Vagina (tissue), 2 donors: ENCODE data around the gene KBTBD8. TPM values are rescaled to one million over a fixed set of nuclear protein-coding genes. Genes with fewer than 3 reads are reported as not detected.
A peak's percentile ranks its signal among the peaks of the same experiment; 100 is the strongest.

Experiments
- DNase-seq, 2 donors: peaks; one replicate each; pipeline ENCODE4 v3.0.0-alpha.2; 2017; ENCODE audit errors: extremely low spot score in 2 of 2
- H3K27ac ChIP-seq: fragments of 200-600 bp; sonication (generic); one replicate; pipeline ENCODE4 v1.5.1; 2019
- H3K27me3 ChIP-seq: fragments of 200-600 bp; sonication (generic); one replicate; pipeline ENCODE4 v1.5.1; 2019
- H3K36me3 ChIP-seq, 2 donors: fragments of 200-600 bp; sonication (generic); one replicate each; pipeline ENCODE4 v1.5.1; 2017 to 2019
- H3K4me1 ChIP-seq: fragments of 200-600 bp; sonication (generic); one replicate; pipeline ENCODE4 v1.5.1; 2019
- H3K4me3 ChIP-seq, 2 donors: fragments of 200-600 bp; sonication (generic); 1 replicate in 1 of 2; 2 replicates in 1 of 2; pipeline ENCODE4 v1.5.1; 2016 to 2019
- H3K9me3 ChIP-seq: fragments of 200-600 bp; sonication (generic); one replicate; pipeline ENCODE4 v1.5.1; 2019
- POLR2A ChIP-seq, 2 donors: fragments of 450-650 bp; IDR thresholded peaks; one replicate each; pipeline ENCODE4 v1.6.1; 2017; ENCODE audit warnings: antibody characterized with exemption in 2 of 2, mild to moderate bottlenecking in 2 of 2, moderate library complexity in 2 of 2
- POLR2AphosphoS5 ChIP-seq, 2 donors: sonication (generic); formaldehyde crosslinking; IDR thresholded peaks; one replicate each; pipeline ENCODE4 v1.9.0; 2017; ENCODE audit warnings: antibody characterized with exemption in 2 of 2, mild to moderate bottlenecking in 2 of 2, low read depth in 1 of 2; ENCODE audit not compliant: insufficient read depth in 1 of 2
- intact Hi-C: fragments of 100-400 bp; cut with DNase I; formaldehyde crosslinking; loops from one replicate; pipeline ENCODE4 v1.15.1; 2023
- total RNA-seq: library from RNA; depleted of rRNA; stranded (reverse); fragments of >200 nt; gene quantifications from one replicate; pipeline ENCODE4 v1.2.3, GENCODE V29; 2016
- TF ChIP-seq, protein P1 (sequence below), 3 experiments: fragments of 450-650 bp in 2 of 3; fragments of 200-600 bp in 1 of 3; sonication (generic) in 1 of 3; IDR thresholded peaks; one replicate each; pipeline ENCODE4 v1.5.1; 2017 to 2019; ENCODE audit warnings: antibody characterized with exemption in 3 of 3, mild to moderate bottlenecking in 2 of 3, moderate library complexity in 2 of 3

The KBTBD8 gene
- total RNA-seq, 1 donor from 2014 or later = 0.49 TPM

DNA sequence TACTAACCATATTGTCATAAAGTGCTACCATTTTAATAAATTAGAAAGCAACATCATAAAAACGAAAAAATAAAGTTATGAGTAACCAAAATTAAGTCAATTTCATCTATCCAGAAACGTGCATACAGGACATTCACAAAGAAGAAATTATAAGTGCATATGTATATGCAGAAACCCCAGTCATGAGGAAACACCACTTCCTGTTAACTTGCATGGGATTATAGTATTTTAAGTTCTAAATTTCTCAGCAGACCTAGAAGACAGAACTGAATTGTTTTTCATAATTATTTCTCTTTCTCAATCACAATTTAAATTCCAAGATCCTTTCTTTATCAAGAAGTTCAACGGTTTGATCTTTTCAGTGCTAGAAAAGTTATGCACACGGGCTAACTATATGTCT, 1.4 kb upstream of the KBTBD8 start:
- DNase-seq = no peak
- Histone ChIP-seq H3K9me3 (no peaks in the 10 kb centered on the region), H3K36me3 (no peaks in the 10 kb centered on the region), H3K27ac (no peak overlapping the region), H3K27me3 (no peaks in the 10 kb centered on the region), H3K4me1 (peaks cover 12% of the 10 kb centered on the region), H3K4me3 (no peak overlapping the region)
- intact Hi-C loops = no loop called here
- TF ChIP-seq, protein P1, sequence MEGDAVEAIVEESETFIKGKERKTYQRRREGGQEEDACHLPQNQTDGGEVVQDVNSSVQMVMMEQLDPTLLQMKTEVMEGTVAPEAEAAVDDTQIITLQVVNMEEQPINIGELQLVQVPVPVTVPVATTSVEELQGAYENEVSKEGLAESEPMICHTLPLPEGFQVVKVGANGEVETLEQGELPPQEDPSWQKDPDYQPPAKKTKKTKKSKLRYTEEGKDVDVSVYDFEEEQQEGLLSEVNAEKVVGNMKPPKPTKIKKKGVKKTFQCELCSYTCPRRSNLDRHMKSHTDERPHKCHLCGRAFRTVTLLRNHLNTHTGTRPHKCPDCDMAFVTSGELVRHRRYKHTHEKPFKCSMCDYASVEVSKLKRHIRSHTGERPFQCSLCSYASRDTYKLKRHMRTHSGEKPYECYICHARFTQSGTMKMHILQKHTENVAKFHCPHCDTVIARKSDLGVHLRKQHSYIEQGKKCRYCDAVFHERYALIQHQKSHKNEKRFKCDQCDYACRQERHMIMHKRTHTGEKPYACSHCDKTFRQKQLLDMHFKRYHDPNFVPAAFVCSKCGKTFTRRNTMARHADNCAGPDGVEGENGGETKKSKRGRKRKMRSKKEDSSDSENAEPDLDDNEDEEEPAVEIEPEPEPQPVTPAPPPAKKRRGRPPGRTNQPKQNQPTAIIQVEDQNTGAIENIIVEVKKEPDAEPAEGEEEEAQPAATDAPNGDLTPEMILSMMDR (IDR thresholded peaks at IDR 0.05) = no peak
- TF ChIP-seq POLR2A (IDR thresholded peaks at IDR 0.05) (no peak), POLR2AphosphoS5 (IDR thresholded peaks at IDR 0.05; ENCODE audit: insufficient read depth in 1 of 2, low read depth in 1 of 2) (no peak)

DNA sequence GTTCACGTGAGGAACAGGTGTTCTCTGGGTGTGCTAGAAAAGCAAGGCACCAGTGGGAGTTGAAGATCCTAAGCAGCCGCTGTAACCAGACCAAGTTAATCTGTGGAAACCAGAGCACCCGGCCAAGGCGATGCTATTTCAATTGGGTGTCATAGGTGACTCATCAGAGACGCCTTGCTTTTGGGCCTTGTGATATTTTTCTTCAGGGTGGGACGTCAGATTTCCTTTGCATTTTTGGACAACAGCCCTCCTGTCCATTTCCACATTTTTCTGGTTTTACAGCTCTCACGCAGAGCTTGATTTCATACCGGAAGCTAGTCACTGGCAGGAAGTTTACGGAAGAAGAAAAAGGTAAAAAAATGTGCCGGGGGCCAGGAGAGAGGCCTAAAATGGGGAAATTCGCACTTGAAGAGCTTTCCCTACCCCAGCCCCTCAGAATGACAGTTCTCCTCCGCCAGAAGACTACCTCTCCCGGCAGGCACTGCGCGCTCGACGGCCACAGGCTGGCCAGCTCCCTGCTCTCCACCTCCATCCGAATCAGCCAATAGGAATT, 471 bp upstream of the KBTBD8 start:
- Histone ChIP-seq H3K36me3 (no peaks in the 10 kb centered on the region), H3K4me3 (peak overlapping the region; percentile 83 to 94), H3K27me3 (no peaks in the 10 kb centered on the region), H3K4me1 (peaks cover 12% of the 10 kb centered on the region), H3K9me3 (no peaks in the 10 kb centered on the region), H3K27ac (no peak overlapping the region)
- no peak for DNase-seq
- TF ChIP-seq, protein P1 (IDR thresholded peaks at IDR 0.05) = no peak
- TF ChIP-seq POLR2AphosphoS5 (IDR thresholded peaks at IDR 0.05; ENCODE audit: insufficient read depth in 1 of 2, low read depth in 1 of 2) = no peak
- no peak for TF ChIP-seq POLR2A (IDR thresholded peaks at IDR 0.05)
- intact Hi-C loops = no loop called here

DNA sequence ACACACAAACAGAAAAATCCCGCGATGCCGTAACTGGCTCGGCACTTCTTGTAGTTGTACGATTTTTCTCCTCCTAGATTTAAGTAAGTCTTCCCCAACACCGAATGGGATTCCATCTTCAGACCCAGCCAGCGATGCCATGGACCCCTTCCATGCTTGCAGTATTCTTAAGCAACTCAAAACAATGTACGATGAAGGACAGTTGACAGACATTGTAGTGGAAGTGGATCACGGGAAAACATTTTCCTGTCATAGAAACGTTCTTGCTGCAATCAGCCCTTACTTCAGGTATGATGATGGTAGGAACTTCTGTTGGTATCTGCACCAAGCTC, 763 bp downstream of the KBTBD8 start:
- TF ChIP-seq, protein P1 (IDR thresholded peaks at IDR 0.05) = no peak
- TF ChIP-seq POLR2AphosphoS5 (IDR thresholded peaks at IDR 0.05; ENCODE audit: insufficient read depth in 1 of 2, low read depth in 1 of 2) = no peak
- no peak for TF ChIP-seq POLR2A (IDR thresholded peaks at IDR 0.05)
- peak overlapping the region; percentile 83 to 94 for H3K4me3 ChIP-seq
- no peaks in the 10 kb centered on the region for H3K36me3 ChIP-seq
- no peak overlapping the region for H3K27ac ChIP-seq
- no peaks in the 10 kb centered on the region for H3K9me3 ChIP-seq
- no peaks in the 10 kb centered on the region for H3K27me3 ChIP-seq
- no peak for DNase-seq
- peaks cover 12% of the 10 kb centered on the region for H3K4me1 ChIP-seq
- intact Hi-C loops = no loop called here

DNA sequence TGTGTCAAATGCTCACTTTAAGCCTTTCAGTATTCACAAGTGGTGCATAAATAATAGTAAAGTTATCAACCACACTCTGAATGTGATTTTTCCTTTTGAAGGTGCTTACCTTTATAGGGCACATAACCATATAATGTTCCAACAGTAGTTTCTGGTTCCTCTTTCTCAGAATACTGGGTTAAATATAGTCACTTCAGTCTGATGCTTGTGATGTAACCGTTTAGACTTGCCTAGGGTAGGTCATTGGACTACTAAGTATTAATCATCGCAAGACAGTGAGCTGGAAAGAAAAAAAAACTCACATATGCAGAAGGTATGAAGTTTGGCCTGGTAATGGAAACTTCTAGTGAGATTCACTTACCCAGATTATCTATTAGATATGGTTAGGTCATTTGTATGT, 1.9 kb downstream of the KBTBD8 start:
- Histone ChIP-seq H3K27me3 (no peaks in the 10 kb centered on the region), H3K36me3 (no peaks in the 10 kb centered on the region), H3K9me3 (no peaks in the 10 kb centered on the region), H3K4me1 (peaks cover 12% of the 10 kb centered on the region), H3K27ac (no peak overlapping the region), H3K4me3 (no peak overlapping the region)
- DNase-seq = no peak
- intact Hi-C loops = no loop called here
- no peak for TF ChIP-seq POLR2A (IDR thresholded peaks at IDR 0.05)
- TF ChIP-seq, protein P1 (IDR thresholded peaks at IDR 0.05) = no peak
- TF ChIP-seq POLR2AphosphoS5 (IDR thresholded peaks at IDR 0.05; ENCODE audit: insufficient read depth in 1 of 2, low read depth in 1 of 2) = no peak

DNA sequence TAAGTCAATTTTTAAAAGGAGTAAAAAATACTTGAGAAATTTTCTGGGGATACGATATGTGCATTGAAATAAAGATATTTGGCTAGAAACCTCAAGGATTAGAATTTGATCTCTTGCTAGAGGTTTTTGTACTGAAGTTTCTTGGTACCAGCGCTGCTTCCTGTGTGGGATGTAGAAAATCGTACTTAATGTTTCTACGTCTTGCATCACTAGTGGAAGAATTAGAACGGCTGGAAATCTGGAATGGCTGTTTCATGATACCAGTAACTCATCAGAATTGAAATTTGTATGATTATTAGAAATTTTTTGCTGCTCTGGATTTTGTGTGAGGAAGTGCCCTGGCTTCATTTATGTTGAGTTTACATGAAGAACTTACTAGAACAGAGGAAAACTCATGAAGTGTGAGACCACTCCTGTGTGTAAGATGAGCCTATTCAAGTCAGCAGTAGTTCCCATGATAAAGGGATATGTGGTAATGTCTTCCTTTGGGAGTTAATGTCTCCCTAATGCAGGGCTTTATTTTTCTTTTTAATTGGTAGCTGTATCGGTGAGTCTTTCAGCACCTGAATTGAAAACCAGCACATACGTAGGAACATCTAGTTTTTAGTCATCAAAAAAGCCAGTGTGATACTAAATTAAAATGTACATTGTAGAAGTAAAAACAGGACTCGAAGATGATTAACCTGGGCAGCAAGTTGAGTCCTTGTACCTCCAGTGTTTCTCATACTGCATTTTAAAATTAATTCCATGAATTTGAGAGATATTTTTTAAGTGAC, 3.2 kb downstream of the KBTBD8 start:
- no peaks in the 10 kb centered on the region for H3K27me3 ChIP-seq
- peaks cover 12% of the 10 kb centered on the region for H3K4me1 ChIP-seq
- H3K36me3 ChIP-seq = no peaks in the 10 kb centered on the region
- intact Hi-C loops = no loop called here
- TF ChIP-seq, protein P1 (IDR thresholded peaks at IDR 0.05) = no peak
- TF ChIP-seq POLR2AphosphoS5 (IDR thresholded peaks at IDR 0.05; ENCODE audit: insufficient read depth in 1 of 2, low read depth in 1 of 2) (no peak), POLR2A (IDR thresholded peaks at IDR 0.05) (no peak)
- H3K4me3 ChIP-seq = no peak overlapping the region
- DNase-seq = no peak
- no peak overlapping the region for H3K27ac ChIP-seq
- no peaks in the 10 kb centered on the region for H3K9me3 ChIP-seq
